HUES48 (cell line): ENCODE data around the gene CUX1.
A peak's percentile ranks its signal among the peaks of the same experiment; 100 is the strongest.
"Not testable (repeated sequence)": the region's sequence is repeated elsewhere in the genome, so short reads cannot be mapped to it uniquely, and the experiment has no call there.

Source experiments
- H3K27ac ChIP-seq: one replicate; pipeline ENCODE4 v1.7.0; 2013; ENCODE audit warnings: low read depth, low read length, inconsistent platforms
- H3K27me3 ChIP-seq: 2 replicates; pipeline ENCODE4 v1.6.1; 2013; ENCODE audit warnings: mild to moderate bottlenecking, low read length; ENCODE audit not compliant: control insufficient read depth, insufficient read depth
- H3K36me3 ChIP-seq: 2 replicates; pipeline ENCODE4 v1.6.1; 2013; ENCODE audit warnings: low read length; ENCODE audit not compliant: control insufficient read depth, insufficient read depth
- H3K4me1 ChIP-seq: 2 replicates; pipeline ENCODE4 v1.6.1; 2013; ENCODE audit warnings: mild to moderate bottlenecking, low read length; ENCODE audit not compliant: control insufficient read depth, insufficient read depth
- H3K4me3 ChIP-seq: 2 replicates; pipeline ENCODE4 v1.5.1; 2013; ENCODE audit warnings: mild to moderate bottlenecking, low read depth, low read length
- H3K9ac ChIP-seq: 2 replicates; pipeline ENCODE4 v1.6.1; 2013; ENCODE audit warnings: mild to moderate bottlenecking, low read depth, low read length, moderate library complexity
- H3K9me3 ChIP-seq: 2 replicates; pipeline ENCODE4 v1.6.1; 2013; ENCODE audit warnings: low read length; ENCODE audit not compliant: control insufficient read depth, insufficient read depth

CUX1 gene

DNA sequence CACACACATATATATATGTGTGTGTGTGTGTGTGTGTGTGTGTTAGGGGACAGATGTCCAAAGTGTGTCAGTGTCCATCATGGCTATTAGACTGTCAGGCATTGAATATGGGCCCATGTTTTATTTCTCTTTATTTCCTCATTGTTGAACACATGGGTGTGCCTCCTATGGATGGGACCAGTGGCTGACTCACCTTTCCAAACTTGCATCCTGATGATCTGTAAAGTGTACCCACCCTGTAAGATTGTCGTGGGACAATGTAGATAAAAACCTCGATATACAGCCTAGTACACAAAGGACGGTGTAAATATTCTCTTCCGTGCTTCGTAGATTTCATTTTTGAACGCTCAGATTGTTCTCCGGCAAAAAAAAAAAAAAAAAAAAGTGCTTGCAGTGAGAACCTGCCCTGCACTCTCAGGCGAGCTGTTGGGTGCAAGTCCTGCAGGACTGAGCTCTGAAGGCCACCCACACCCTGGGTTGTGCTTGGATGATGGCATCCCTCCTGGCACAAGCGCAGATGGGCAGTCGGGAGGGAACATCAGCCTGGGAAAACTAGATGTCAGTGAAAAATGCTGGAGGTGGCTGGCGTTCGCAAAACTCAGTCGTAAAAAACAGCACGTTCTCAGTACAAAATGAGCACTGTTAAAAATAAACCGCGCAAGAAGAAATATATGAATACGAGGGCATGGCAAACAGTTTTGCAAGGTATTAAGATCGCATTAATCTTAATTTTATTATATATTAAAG, 166.9 kb downstream of the CUX1 start:
- Histone ChIP-seq H3K9me3 (0 out of 2 replicates have a peak, but pooled peaks cover 7% of the 10 kb centered on the region), H3K27me3 (no peaks in the 10 kb centered on the region), H3K4me3 (no peak overlapping the region), H3K9ac (no peak overlapping the region), H3K36me3 (no peaks in the 10 kb centered on the region; the same call in 1 of the 2 replicates), H3K4me1 (peaks cover 23% of the 10 kb centered on the region), H3K27ac (no peak overlapping the region)

- Histone ChIP-seq H3K27me3 (no peaks in the 10 kb centered on the region), H3K9me3 (0 out of 2 replicates have a peak, but pooled peaks cover 7% of the 10 kb centered on the region), H3K4me3 (no peak overlapping the region), H3K9ac (no peak overlapping the region), H3K36me3 (no peaks in the 10 kb centered on the region; the same call in 1 of the 2 replicates), H3K4me1 (peaks cover 23% of the 10 kb centered on the region), H3K27ac (peak overlapping the region; percentile 38)
Observed at GRCh38 chr7:101985057-101985902, 167.9 kb downstream of the CUX1 start.

DNA sequence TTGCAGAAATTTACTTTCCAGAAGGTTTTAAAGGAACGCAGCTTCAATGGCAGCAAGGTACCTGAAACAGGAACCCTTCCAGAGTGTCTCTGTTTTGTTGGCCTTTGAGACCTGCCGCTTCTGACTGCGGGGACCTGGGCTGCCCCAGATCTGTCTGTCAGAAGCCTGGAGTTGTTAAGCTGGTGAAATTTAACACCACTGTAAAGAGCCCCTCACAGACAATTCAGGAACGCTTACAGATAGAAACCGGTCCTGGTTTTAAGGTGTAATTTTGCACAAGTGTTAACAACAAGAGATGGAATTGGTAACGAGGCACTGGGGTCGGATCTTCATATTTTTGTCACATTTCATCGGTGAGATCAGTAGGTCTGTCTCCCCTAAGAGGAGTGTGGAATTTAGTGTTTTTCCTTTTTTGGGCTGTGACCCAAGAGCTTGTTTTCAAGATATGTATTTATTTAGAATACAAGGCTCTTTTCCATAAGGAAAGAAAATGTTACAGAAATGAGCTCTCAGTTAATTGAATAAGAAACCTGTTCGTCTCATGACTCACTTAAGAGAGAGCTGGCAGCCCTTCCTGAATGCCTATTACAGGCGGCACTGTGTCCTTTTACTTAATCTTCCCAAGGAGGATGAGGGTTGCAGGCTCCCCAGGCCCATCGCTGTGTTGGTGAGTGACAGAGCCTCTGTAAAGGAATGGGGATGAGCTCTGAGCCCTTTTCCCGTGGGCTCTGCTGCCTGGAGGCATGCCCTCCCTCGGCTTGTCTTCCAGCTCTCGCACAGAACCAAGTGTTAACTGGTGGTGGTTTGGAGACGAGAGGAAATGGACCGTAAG, 168.7 kb downstream of the CUX1 start:
- Histone ChIP-seq H3K9me3 (0 out of 2 replicates have a peak, but pooled peaks cover 7% of the 10 kb centered on the region), H3K4me1 (peaks cover 23% of the 10 kb centered on the region), H3K36me3 (no peaks in the 10 kb centered on the region; the same call in 1 of the 2 replicates), H3K4me3 (no peak overlapping the region), H3K27ac (peak overlapping the region; percentile 38), H3K27me3 (no peaks in the 10 kb centered on the region), H3K9ac (no peak overlapping the region)

GRCh38 chr7:101987494-101987893, 170.1 kb downstream of the CUX1 start:
- Histone ChIP-seq H3K27ac (no peak overlapping the region), H3K9me3 (0 out of 2 replicates have a peak, but pooled peaks cover 7% of the 10 kb centered on the region), H3K4me1 (peaks cover 26% of the 10 kb centered on the region), H3K36me3 (no peaks in the 10 kb centered on the region; the same call in 1 of the 2 replicates), H3K4me3 (no peak overlapping the region), H3K27me3 (no peaks in the 10 kb centered on the region), H3K9ac (no peak overlapping the region)

DNA sequence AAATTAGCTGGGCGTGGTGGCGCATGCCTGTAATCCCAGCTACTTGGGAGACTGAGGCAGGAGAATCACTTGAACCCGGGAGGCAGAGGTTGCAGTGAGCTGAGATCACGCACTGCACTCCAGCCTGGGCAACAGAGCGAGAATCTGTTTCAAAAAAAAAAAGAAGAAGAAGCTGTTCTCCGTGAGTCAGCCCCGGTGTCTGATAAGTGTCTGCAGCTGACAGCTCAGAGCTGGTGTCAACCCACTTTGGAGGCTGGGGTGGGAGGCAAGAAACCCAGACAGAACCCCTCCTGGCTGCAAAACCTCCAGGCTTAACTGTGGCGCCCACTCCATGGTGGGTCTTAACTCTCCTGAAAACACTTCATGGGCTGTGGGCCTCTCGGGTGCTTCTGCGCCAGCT, 170.6 kb downstream of the CUX1 start:
- not testable (repeated sequence) for H3K9ac ChIP-seq, H3K27ac ChIP-seq, H3K9me3 ChIP-seq, H3K4me3 ChIP-seq, H3K27me3 ChIP-seq, H3K36me3 ChIP-seq
- H3K4me1 ChIP-seq, result peaks cover 26% of the 10 kb centered on the region

DNA sequence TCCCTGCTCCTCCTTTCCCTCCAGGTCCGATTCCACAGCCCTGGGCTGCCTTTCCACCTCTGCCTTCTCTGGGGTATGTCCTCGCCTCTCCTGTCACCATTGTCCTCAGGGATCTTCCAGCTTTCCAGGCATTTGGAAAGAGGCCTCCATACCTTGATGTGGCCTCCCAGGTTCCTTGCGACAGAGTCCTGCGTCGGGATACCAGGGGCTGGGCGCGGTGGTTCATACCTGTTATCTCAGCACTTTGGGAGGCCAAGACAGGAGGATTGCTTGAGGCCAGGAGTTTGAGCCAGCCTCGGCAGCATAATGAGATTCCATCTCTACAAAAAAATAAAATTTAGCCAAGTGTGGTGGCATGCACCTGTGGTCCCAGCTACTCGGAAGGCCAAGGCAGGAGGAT, 171.1 kb downstream of the CUX1 start:
- H3K9ac ChIP-seq, result no peak overlapping the region
- no peaks in the 10 kb centered on the region for H3K9me3 ChIP-seq
- H3K27me3 ChIP-seq, result no peaks in the 10 kb centered on the region
- peaks cover 26% of the 10 kb centered on the region for H3K4me1 ChIP-seq
- no peaks in the 10 kb centered on the region; the same call in 1 of the 2 replicates for H3K36me3 ChIP-seq
- H3K27ac ChIP-seq, result no peak overlapping the region
- no peak overlapping the region for H3K4me3 ChIP-seq

DNA sequence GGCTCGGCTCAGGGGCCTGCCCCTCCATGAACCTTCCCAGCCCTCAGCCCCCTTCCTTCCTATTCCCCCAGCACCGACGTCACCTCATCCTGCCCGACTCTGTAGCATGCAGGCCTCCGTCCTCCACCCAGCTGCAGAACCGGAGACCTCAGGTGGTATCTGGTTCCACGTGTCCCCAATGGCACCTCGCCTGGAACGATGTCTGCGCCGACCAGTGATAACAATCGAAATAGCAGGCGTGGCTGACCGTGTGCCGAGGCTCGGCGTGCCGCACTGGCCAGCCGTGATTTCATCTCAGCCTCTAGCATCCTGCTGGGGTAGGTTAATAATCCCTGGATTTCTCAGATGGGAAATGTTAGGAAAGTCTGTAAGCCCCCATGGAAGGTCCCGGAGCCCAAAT, 171.7 kb downstream of the CUX1 start:
- peaks cover 26% of the 10 kb centered on the region for H3K4me1 ChIP-seq

GRCh38 chr7:101990811-101991418, 173.5 kb downstream of the CUX1 start:
- no peak overlapping the region for H3K27ac ChIP-seq
- no peaks in the 10 kb centered on the region for H3K9me3 ChIP-seq
- H3K9ac ChIP-seq, result no peak overlapping the region

More for the DNA sequence above, 171.7 kb downstream of the CUX1 start:
- Histone ChIP-seq H3K27ac (no peak overlapping the region), H3K9ac (no peak overlapping the region), H3K27me3 (no peaks in the 10 kb centered on the region), H3K4me3 (no peak overlapping the region), H3K36me3 (no peaks in the 10 kb centered on the region; the same call in 1 of the 2 replicates), H3K9me3 (no peaks in the 10 kb centered on the region)

GRCh38 chr7:101991860-101992259, 174.4 kb downstream of the CUX1 start:
- Histone ChIP-seq H3K4me1 (peaks cover 12% of the 10 kb centered on the region; the same call in 1 of the 2 replicates), H3K4me3 (no peak overlapping the region), H3K9ac (no peak overlapping the region), H3K36me3 (no peaks in the 10 kb centered on the region; the same call in 1 of the 2 replicates), H3K27ac (no peak overlapping the region), H3K9me3 (no peaks in the 10 kb centered on the region), H3K27me3 (no peaks in the 10 kb centered on the region)

More at GRCh38 chr7:101990811-101991418, 173.5 kb downstream of the CUX1 start:
- no peaks in the 10 kb centered on the region for H3K27me3 ChIP-seq
- no peaks in the 10 kb centered on the region; the same call in 1 of the 2 replicates for H3K36me3 ChIP-seq
- H3K4me3 ChIP-seq, result no peak overlapping the region
- peaks cover 16% of the 10 kb centered on the region for H3K4me1 ChIP-seq

DNA sequence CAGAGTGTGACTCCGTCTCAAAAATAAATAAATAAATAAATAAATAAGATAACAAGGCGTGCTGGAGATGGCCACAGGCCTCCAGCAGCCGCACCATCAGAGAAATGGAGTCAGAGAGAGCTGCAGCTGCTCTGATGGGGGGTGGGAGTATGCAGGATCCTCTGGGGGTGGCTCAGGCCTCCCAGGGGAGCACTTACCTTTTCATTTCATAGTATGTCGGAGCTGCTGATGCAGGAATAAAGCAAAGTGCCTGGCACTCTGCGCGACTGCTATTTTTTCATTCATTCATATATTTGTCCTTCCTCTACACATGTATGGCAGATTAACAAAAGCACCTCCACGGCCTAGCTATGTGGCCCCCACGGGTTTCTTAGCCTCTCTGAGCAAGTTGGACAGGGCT, 175.9 kb downstream of the CUX1 start:
- Histone ChIP-seq H3K36me3 (no peaks in the 10 kb centered on the region), H3K27ac (no peak overlapping the region), H3K9me3 (no peaks in the 10 kb centered on the region), H3K4me3 (no peak overlapping the region), H3K9ac (no peak overlapping the region), H3K4me1 (peaks cover 9% of the 10 kb centered on the region; the same call in 1 of the 2 replicates), H3K27me3 (no peaks in the 10 kb centered on the region)
